Nucleus accumbens (tissue), 56 donors: ENCODE measurements around the gene WNK1.
"Not testable (repeated sequence)": the region's sequence is repeated elsewhere in the genome, so short reads cannot be mapped to it uniquely, and the experiment has no call there.

Experiments
- DNase-seq, 56 donors: peaks; one replicate each; lab custom pipeline; 2025; lab: John Stamatoyannopoulos, UW

The WNK1 gene

GRCh38 chr12:739349-739748, 13.0 kb upstream of the WNK1 start:
- DNase-seq = no peak

GRCh38 chr12:740921-741320, 11.5 kb upstream of the WNK1 start:
- DNase-seq = no peak

GRCh38 chr12:749751-750270, 2.6 kb upstream of the WNK1 start:
- no peak for DNase-seq

GRCh38 chr12:750366-751191, 1.8 kb upstream of the WNK1 start:
- DNase-seq = no peak

- DNase-seq = peak in 55 of 56 donors; percentile 30 to 96 (median 85)
Observed at GRCh38 chr12:751192-751998, 984 bp upstream of the WNK1 start.

- peak in 38 of 56 donors; percentile 13 to 85 (median 63) for DNase-seq
Observed at GRCh38 chr12:752695-753610, 574 bp downstream of the WNK1 start.

GRCh38 chr12:753611-754472, 1.5 kb downstream of the WNK1 start:
- DNase-seq = peak in 40 of 56 donors; percentile 4 to 61 (median 28)

- peak in 4 of 56 donors; percentile 16 to 51 (median 44) for DNase-seq
Observed at GRCh38 chr12:754473-754820, 2.1 kb downstream of the WNK1 start.

- no peak for DNase-seq
Observed at GRCh38 chr12:754851-755562, 2.6 kb downstream of the WNK1 start.

GRCh38 chr12:759628-760027, 7.2 kb downstream of the WNK1 start:
- DNase-seq = no peak

GRCh38 chr12:761256-761655, 8.9 kb downstream of the WNK1 start:
- DNase-seq = no peak

GRCh38 chr12:765840-766239, 13.5 kb downstream of the WNK1 start:
- no peak for DNase-seq

GRCh38 chr12:768434-768833, 16.1 kb downstream of the WNK1 start:
- no peak for DNase-seq

GRCh38 chr12:770479-770878, 18.1 kb downstream of the WNK1 start:
- DNase-seq = no peak

- no peak for DNase-seq
Observed at GRCh38 chr12:772056-772697, 19.8 kb downstream of the WNK1 start.

GRCh38 chr12:774051-774614, 21.8 kb downstream of the WNK1 start:
- no peak for DNase-seq

GRCh38 chr12:775973-776771, 23.8 kb downstream of the WNK1 start:
- DNase-seq = not testable (repeated sequence)
